Gastrocnemius medialis (tissue), 4 donors: Measurements from ENCODE around the gene DHRSX.

Experiments used
- POLR2A ChIP-seq, 2 donors: fragments of 450-650 bp; IDR thresholded peaks; one replicate each; pipeline ENCODE4 v1.6.1; 2017; ENCODE audit warnings: antibody characterized with exemption in 2 of 2, mild to moderate bottlenecking in 2 of 2, moderate library complexity in 2 of 2
- TF ChIP-seq, protein P1 (sequence below), 5 experiments: fragments of 450-650 bp in 3 of 5; fragments of 200-600 bp in 2 of 5; sonication (generic) in 2 of 5; IDR thresholded peaks in 4 of 5; conservative IDR thresholded peaks in 1 of 5; 1 replicate in 4 of 5; 2 replicates in 1 of 5; pipeline ENCODE4 v1.5.1; 2016 to 2019; ENCODE audit warnings: antibody characterized with exemption in 5 of 5, mild to moderate bottlenecking in 3 of 5, moderate library complexity in 3 of 5

DNA sequence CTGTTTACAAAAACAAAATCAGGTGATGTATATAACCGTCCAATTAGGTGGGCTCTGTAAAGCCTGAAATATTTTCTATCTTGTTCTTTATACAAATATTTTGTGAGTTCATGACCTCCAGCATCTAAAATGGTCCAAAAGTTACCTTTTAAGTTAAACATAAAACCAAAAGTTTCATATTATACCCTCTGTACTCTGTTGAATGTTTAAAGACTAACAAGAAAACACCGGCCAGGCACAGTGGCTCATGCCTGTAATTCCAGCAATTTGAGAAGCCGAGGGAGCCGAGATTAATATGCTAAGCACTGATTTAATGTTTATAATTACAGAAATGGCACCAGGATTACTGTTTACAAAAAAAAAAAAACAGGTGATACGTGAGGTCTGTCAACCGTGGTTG is 328.4 kb downstream of the DHRSX start:
- TF ChIP-seq, protein P1, sequence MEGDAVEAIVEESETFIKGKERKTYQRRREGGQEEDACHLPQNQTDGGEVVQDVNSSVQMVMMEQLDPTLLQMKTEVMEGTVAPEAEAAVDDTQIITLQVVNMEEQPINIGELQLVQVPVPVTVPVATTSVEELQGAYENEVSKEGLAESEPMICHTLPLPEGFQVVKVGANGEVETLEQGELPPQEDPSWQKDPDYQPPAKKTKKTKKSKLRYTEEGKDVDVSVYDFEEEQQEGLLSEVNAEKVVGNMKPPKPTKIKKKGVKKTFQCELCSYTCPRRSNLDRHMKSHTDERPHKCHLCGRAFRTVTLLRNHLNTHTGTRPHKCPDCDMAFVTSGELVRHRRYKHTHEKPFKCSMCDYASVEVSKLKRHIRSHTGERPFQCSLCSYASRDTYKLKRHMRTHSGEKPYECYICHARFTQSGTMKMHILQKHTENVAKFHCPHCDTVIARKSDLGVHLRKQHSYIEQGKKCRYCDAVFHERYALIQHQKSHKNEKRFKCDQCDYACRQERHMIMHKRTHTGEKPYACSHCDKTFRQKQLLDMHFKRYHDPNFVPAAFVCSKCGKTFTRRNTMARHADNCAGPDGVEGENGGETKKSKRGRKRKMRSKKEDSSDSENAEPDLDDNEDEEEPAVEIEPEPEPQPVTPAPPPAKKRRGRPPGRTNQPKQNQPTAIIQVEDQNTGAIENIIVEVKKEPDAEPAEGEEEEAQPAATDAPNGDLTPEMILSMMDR (IDR thresholded peaks at IDR 0.05 in 4 of 5, conservative IDR thresholded peaks at IDR 0.05 in 1 of 5) = no peak
- no peak for TF ChIP-seq POLR2A (IDR thresholded peaks at IDR 0.05)
